OCI-LY7 (cell line): ENCODE data around the gene PRDM10. TPM values are rescaled to one million over a fixed set of nuclear protein-coding genes. Genes with fewer than 3 reads are reported as not detected.
"Not testable (repeated sequence)": the region's sequence is repeated elsewhere in the genome, so short reads cannot be mapped to it uniquely, and the experiment has no call there.

ENCODE experiments used
- BruUV-seq: library from RNA; stranded (reverse); fragments of 400-500 nt; replicated peaks from 2 replicates; lab custom pipeline; 2021; lab: Mats Ljungman, UMichigan
- CTCF ChIA-PET: fragments of 300-600 bp; sonication (Branson Sonifier 250); formaldehyde crosslinking; loops from one replicate; lab custom pipeline; 2022; ENCODE audit warnings: antibody characterized with exemption; ENCODE audit not compliant: unreplicated experiment; lab: Charles Lee
- POLR2A ChIA-PET: fragments of 300-600 bp; sonication (Branson Sonifier 250); formaldehyde crosslinking; loops from one replicate; lab custom pipeline; 2022; ENCODE audit warnings: antibody characterized with exemption; lab: Charles Lee
- DNase-seq: peaks from one replicate; pipeline ENCODE4 v3.0.0-alpha.2; 2015; ENCODE audit warnings: low spot score
- H2AFZ ChIP-seq: fragments of 200-600 bp; sonication (generic), shearing (Covaris generic); 2 replicates; pipeline ENCODE4 v1.6.1; 2014; ENCODE audit warnings: mild to moderate bottlenecking, antibody characterized with exemption, low read length, moderate library complexity
- H3K27ac ChIP-seq: fragments of 200-600 bp; sonication (generic); 2 replicates; pipeline ENCODE4 v1.5.1; 2014; ENCODE audit warnings: mixed run types, low read depth, mild to moderate bottlenecking, moderate library complexity, low read length, inconsistent platforms; ENCODE audit not compliant: poor library complexity, severe bottlenecking
- H3K36me3 ChIP-seq: fragments of 200-600 bp; sonication (generic); 2 replicates; pipeline ENCODE4 v1.6.1; 2014; ENCODE audit warnings: mild to moderate bottlenecking, antibody characterized with exemption, low read length, moderate library complexity, mixed read lengths; ENCODE audit not compliant: insufficient read depth
- H3K4me1 ChIP-seq: fragments of 200-600 bp; sonication (generic); 2 replicates; pipeline ENCODE4 v1.5.1; 2014; ENCODE audit warnings: mild to moderate bottlenecking, low read length; ENCODE audit not compliant: insufficient read depth, poor library complexity, severe bottlenecking
- H3K4me2 ChIP-seq: fragments of 200-600 bp; sonication (generic); 2 replicates; pipeline ENCODE4 v1.6.1; 2014; ENCODE audit warnings: mild to moderate bottlenecking, low read length
- H3K4me3 ChIP-seq: fragments of 200-600 bp; sonication (generic); 2 replicates; pipeline ENCODE4 v1.5.1; 2014; ENCODE audit warnings: mild to moderate bottlenecking, low read depth, low read length; ENCODE audit not compliant: poor library complexity, severe bottlenecking
- H3K79me2 ChIP-seq: fragments of 200-600 bp; sonication (generic); 2 replicates; pipeline ENCODE4 v1.6.1; 2016; ENCODE audit warnings: low read depth, mild to moderate bottlenecking, low read length, moderate library complexity, mixed read lengths; ENCODE audit not compliant: insufficient read depth
- H3K9me2 ChIP-seq: fragments of 200-600 bp; sonication (generic); 2 replicates; pipeline ENCODE4 v1.6.1; 2016; ENCODE audit warnings: mild to moderate bottlenecking, low read length, mixed read lengths; ENCODE audit not compliant: insufficient read depth
- H3K9me3 ChIP-seq: fragments of 200-600 bp; sonication (generic); 2 replicates; pipeline ENCODE4 v1.6.1; 2014; ENCODE audit warnings: mild to moderate bottlenecking, mixed run types, low read length, mixed read lengths
- H4K20me1 ChIP-seq: fragments of 200-600 bp; sonication (generic); 2 replicates; pipeline ENCODE4 v1.6.1; 2014; ENCODE audit warnings: mild to moderate bottlenecking, antibody characterized with exemption, low read length, moderate library complexity, mixed read lengths; ENCODE audit not compliant: insufficient read depth
- EZH2phosphoT487 ChIP-seq: fragments of 200-600 bp; sonication (generic); IDR thresholded peaks from 2 replicates; pipeline ENCODE4 v1.6.1; 2018; ENCODE audit warnings: low read depth, borderline replicate concordance, mild to moderate bottlenecking, mixed run types, antibody characterized with exemption, low read length, moderate library complexity, mixed read lengths
- intact Hi-C: fragments of 100-400 bp; cut with micrococcal nuclease; formaldehyde crosslinking; loops from one replicate; pipeline ENCODE4 v1.10.0; 2022; ENCODE audit not compliant: unreplicated experiment
- total RNA-seq, 2 experiments: library from RNA; depleted of rRNA in 1 of 2; stranded (reverse); fragments of >200 nt in 1 of 2; shearing (Covaris generic) in 1 of 2; gene quantifications; 2 replicates each; pipeline ENCODE4 v1.2.3, GENCODE V29; 2014 to 2022
- TF ChIP-seq, protein P1 (sequence below): fragments of 200-600 bp; sonication (generic); conservative IDR thresholded peaks from 2 replicates; pipeline ENCODE4 v1.5.1; 2014; ENCODE audit warnings: mild to moderate bottlenecking, antibody characterized with exemption, low read length, moderate library complexity, mixed read lengths

Gene PRDM10
- total RNA-seq, 2 experiments from 2014 or later = 29.8 to 60.6 TPM

DNA sequence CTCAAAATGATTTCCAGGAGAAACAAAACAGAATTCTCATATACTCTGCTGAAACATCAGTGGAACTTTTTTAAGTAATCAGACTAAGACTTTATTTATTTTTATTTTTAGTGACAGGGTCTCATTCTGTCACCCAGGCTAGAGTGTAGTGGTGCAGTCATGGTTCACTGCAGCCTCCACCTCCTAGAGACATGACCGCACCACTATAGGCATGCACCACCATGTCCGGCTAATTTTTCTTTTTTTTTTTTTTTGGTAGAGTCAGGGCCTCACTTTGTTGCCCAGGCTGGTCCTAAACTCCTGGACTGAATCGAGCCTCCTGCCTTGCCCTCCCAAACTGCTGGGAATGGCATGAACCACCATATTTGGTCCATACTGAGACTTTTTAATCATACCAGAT, 42.9 kb downstream of the PRDM10 start:
- Histone ChIP-seq H3K9me3 (0 out of 2 replicates have a peak, but pooled peaks cover 1% of the 10 kb centered on the region), H3K79me2 (no peaks in the 10 kb centered on the region), H3K4me1 (peaks cover 78% of the 10 kb centered on the region), H3K9me2 (no peaks in the 10 kb centered on the region), H4K20me1 (no peaks in the 10 kb centered on the region), H3K27ac (peak overlapping the region; percentile 59), H3K36me3 (no peaks in the 10 kb centered on the region), H3K4me3 (no peak overlapping the region), H2AFZ (peak overlapping the region; percentile 57; the same call in 1 of the 2 replicates), H3K4me2 (peak overlapping the region; percentile 81)
- ChIA-PET CTCF (no interaction called here), POLR2A (interaction anchor here (1.0 to 5.6 kb wide), 3 partner anchors 10 to 14 kb away, joined by 3 to 80 read pairs (median 5); no protein-coding TSS in a partner anchor)
- no TSS peak for BruUV-seq
- TF ChIP-seq, protein P1, sequence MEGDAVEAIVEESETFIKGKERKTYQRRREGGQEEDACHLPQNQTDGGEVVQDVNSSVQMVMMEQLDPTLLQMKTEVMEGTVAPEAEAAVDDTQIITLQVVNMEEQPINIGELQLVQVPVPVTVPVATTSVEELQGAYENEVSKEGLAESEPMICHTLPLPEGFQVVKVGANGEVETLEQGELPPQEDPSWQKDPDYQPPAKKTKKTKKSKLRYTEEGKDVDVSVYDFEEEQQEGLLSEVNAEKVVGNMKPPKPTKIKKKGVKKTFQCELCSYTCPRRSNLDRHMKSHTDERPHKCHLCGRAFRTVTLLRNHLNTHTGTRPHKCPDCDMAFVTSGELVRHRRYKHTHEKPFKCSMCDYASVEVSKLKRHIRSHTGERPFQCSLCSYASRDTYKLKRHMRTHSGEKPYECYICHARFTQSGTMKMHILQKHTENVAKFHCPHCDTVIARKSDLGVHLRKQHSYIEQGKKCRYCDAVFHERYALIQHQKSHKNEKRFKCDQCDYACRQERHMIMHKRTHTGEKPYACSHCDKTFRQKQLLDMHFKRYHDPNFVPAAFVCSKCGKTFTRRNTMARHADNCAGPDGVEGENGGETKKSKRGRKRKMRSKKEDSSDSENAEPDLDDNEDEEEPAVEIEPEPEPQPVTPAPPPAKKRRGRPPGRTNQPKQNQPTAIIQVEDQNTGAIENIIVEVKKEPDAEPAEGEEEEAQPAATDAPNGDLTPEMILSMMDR = no peak
- TF ChIP-seq EZH2phosphoT487 = no peak
- DNase-seq = peak; percentile 56
- intact Hi-C loops = no loop called here

DNA sequence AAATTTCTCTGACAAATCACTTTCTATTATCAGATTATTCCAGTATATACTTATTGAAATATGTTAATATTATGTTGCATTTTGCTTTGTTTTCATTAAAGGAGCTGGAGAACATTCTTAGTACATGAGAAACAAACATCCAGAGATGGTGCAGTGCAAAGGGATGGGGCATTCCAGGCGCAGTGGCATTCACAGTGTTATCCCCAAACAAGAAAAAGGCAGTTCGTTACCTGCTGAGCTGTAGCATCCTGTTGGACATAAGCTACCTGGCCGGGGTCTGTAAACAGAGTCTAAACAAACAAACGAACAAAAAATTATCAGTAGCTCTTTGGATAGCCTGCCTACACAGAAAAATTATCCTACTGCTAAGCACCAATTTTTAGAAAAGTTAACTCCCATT, 47.4 kb downstream of the PRDM10 start:
- Histone ChIP-seq H4K20me1 (no peaks in the 10 kb centered on the region), H3K4me2 (no peak overlapping the region), H3K79me2 (no peaks in the 10 kb centered on the region), H3K4me3 (no peak overlapping the region), H2AFZ (peak overlapping the region; percentile 5; the same call in 1 of the 2 replicates), H3K9me3 (0 out of 2 replicates have a peak, but pooled peaks cover 5% of the 10 kb centered on the region), H3K36me3 (no peaks in the 10 kb centered on the region; the same call in 1 of the 2 replicates), H3K4me1 (peaks cover 61% of the 10 kb centered on the region), H3K9me2 (no peaks in the 10 kb centered on the region), H3K27ac (no peak overlapping the region)
- intact Hi-C loops = no loop called here
- no peak for DNase-seq
- TF ChIP-seq EZH2phosphoT487 = no peak
- TF ChIP-seq, protein P1 = no peak
- no TSS peak for BruUV-seq
- ChIA-PET CTCF (interaction anchor here (0.8 to 2.3 kb wide), 3 partner anchors 9 to 19 kb away, joined by 3 to 8 read pairs (median 5); no protein-coding TSS in a partner anchor), POLR2A (interaction anchor here (0.7 to 5.6 kb wide), 12 partner anchors 8 to 175 kb away, joined by 3 to 80 read pairs (median 4); partner anchors contain the start of gene PRDM10)

DNA sequence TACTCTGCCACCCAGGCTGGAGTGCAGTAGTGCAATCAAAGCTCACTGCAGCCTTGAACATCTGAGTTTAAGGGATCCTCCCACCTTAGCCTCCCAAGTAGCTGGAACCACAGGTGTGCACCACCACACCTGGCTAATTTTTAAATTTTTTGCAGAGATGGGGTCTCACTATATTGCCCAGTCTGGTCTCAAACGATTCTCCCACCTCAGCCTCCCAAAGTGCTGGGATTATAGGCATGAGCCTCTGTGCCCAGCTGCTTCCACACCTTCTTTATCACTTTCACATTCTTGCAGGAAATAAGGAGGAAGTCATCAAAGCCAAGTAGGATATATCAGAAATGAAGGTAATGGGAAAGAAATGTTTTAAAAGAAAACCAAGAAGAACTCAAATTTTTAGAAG, 47.9 kb downstream of the PRDM10 start:
- H3K9me2 ChIP-seq, BruUV-seq, intact Hi-C loops, H3K9me3 ChIP-seq, H3K4me3 ChIP-seq, H2AFZ ChIP-seq, H3K79me2 ChIP-seq, H3K27ac ChIP-seq, H3K4me2 ChIP-seq, H3K36me3 ChIP-seq, DNase-seq, H4K20me1 ChIP-seq: not testable (repeated sequence)
- peaks cover 61% of the 10 kb centered on the region for H3K4me1 ChIP-seq
- ChIA-PET CTCF (interaction anchor here (1.3 to 2.3 kb wide), 2 partner anchors 9 to 19 kb away, joined by 5 to 8 read pairs; no protein-coding TSS in a partner anchor), POLR2A (interaction anchor here (0.5 to 5.6 kb wide), 12 partner anchors 8 to 176 kb away, joined by 3 to 80 read pairs (median 4); partner anchors contain the start of gene PRDM10)
